ENCODE data around the gene SLC25A22. TPM values are rescaled to one million over a fixed set of nuclear protein-coding genes. Genes with fewer than 3 reads are reported as not detected.

The SLC25A22 gene
- total and polyA plus RNA-seq, 9 of the 15 experiments (the other 6 are each of a cell fraction or from before 2014, with no cell fraction given) = 0.41 to 55.4 (median 11.4) TPM

GRCh38 chr11:838441-839279, 40.6 kb upstream of the SLC25A22 start (continued):
- TF ChIP-seq, protein P1, sequence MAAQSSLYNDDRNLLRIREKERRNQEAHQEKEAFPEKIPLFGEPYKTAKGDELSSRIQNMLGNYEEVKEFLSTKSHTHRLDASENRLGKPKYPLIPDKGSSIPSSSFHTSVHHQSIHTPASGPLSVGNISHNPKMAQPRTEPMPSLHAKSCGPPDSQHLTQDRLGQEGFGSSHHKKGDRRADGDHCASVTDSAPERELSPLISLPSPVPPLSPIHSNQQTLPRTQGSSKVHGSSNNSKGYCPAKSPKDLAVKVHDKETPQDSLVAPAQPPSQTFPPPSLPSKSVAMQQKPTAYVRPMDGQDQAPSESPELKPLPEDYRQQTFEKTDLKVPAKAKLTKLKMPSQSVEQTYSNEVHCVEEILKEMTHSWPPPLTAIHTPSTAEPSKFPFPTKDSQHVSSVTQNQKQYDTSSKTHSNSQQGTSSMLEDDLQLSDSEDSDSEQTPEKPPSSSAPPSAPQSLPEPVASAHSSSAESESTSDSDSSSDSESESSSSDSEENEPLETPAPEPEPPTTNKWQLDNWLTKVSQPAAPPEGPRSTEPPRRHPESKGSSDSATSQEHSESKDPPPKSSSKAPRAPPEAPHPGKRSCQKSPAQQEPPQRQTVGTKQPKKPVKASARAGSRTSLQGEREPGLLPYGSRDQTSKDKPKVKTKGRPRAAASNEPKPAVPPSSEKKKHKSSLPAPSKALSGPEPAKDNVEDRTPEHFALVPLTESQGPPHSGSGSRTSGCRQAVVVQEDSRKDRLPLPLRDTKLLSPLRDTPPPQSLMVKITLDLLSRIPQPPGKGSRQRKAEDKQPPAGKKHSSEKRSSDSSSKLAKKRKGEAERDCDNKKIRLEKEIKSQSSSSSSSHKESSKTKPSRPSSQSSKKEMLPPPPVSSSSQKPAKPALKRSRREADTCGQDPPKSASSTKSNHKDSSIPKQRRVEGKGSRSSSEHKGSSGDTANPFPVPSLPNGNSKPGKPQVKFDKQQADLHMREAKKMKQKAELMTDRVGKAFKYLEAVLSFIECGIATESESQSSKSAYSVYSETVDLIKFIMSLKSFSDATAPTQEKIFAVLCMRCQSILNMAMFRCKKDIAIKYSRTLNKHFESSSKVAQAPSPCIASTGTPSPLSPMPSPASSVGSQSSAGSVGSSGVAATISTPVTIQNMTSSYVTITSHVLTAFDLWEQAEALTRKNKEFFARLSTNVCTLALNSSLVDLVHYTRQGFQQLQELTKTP (IDR thresholded peaks at IDR 0.05; ENCODE audit: low read depth in 1 of 2, partially characterized antibody in 2 of 2) = no peak
- TF ChIP-seq CGGBP1 (CRISPR knock-in tag; IDR thresholded peaks at IDR 0.05) (no peak), ZC3H4 (CRISPR knock-in tag; IDR thresholded peaks at IDR 0.05; ENCODE audit: borderline replicate concordance) (peak; percentile 40; the same call in 1 of the 2 replicates), GATAD2A (IDR thresholded peaks at IDR 0.05) (no peak), LEF1 (IDR thresholded peaks at IDR 0.05) (no peak), JUN (IDR thresholded peaks at IDR 0.05; ENCODE audit: borderline replicate concordance, low read depth, low read length) (no peak; the same call in 1 of the 2 replicates), JUN (CRISPR knock-in tag; IDR thresholded peaks at IDR 0.05; ENCODE audit: borderline replicate concordance) (no peak), ZKSCAN8 (CRISPR knock-in tag; IDR thresholded peaks at IDR 0.05) (no peak), TBP (optimal IDR thresholded peaks at IDR 0.05; ENCODE audit: low read depth, low read length) (no peak), AFF4 (CRISPR knock-in tag; IDR thresholded peaks at IDR 0.05) (no peak), MAFG (tag; conservative IDR thresholded peaks at IDR 0.05) (no peak), SRSF3 (IDR thresholded peaks at IDR 0.05; ENCODE audit: insufficient read depth, low read length) (no peak), SIRT6 (IDR thresholded peaks at IDR 0.05; ENCODE audit: low read depth, low read length) (peak; percentile 90), ZNF830 (CRISPR knock-in tag; IDR thresholded peaks at IDR 0.05) (no peak), HMGN3 (IDR thresholded peaks at IDR 0.05; ENCODE audit: borderline replicate concordance, extremely low read depth, insufficient read length, low read depth, low read length) (peak; percentile 27), NR2C1 (IDR thresholded peaks at IDR 0.05) (no peak), NR2C1 (tag; IDR thresholded peaks at IDR 0.05) (no peak)
- TF ChIP-seq, protein P2, sequence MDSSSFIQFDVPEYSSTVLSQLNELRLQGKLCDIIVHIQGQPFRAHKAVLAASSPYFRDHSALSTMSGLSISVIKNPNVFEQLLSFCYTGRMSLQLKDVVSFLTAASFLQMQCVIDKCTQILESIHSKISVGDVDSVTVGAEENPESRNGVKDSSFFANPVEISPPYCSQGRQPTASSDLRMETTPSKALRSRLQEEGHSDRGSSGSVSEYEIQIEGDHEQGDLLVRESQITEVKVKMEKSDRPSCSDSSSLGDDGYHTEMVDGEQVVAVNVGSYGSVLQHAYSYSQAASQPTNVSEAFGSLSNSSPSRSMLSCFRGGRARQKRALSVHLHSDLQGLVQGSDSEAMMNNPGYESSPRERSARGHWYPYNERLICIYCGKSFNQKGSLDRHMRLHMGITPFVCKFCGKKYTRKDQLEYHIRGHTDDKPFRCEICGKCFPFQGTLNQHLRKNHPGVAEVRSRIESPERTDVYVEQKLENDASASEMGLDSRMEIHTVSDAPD (CRISPR knock-in tag; IDR thresholded peaks at IDR 0.05) = no peak

All from K562 (cell line).